ENCODE results near the gene FGD2. TPM values are rescaled to one million over a fixed set of nuclear protein-coding genes. Genes with fewer than 3 reads are reported as not detected.

FGD2 gene
- total and polyA plus RNA-seq, 3 donors from 2014 or later = 5.8 to 16.0 (median 7.0) TPM

DNA sequence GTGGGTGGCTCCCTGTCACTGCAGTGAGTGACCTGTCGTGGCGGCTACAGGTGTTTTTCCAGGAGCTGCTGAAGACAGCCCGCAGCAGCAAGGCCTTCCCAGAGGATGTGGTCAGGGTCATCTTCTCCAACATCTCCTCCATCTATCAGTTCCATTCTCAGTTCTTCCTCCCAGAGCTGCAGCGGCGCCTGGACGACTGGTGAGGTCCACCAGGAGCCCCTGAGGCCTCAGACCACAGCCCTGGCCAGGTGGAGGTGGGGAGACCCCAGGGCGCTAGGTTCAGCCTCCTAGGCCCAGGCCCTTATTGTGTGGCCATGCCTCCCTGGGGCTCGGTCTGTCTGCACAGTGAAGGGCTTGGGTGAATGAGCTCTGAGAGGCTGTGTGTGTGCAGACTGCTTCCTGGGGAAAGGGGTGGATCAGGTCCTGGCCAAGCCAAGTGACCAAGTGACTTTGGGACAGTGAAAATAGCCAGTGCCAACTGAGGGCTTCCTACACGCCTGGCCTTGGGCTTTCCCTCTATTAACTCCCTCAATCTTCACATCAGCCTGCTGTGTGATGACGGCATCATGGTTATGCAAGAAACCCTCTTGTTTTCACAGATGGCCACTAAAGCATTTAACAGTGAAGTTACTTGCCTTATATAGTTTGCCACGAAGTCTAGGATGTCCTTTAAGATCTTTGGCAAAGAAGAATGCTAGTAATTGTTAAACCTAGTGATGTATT lies 6.4 kb downstream of the FGD2 start:
- WGBS, 2 donors = 91 to 93% methylated on average over 10 to 11 of the region's 11 CpGs
- intact Hi-C loops (cut with DNase I; ENCODE audit: low total_unique reads) = no loop called here
- Histone ChIP-seq H3K4me3 (no peak overlapping the region), H3K27me3 (no peaks in the 10 kb centered on the region), H3K36me3 (ENCODE audit: low read depth, missing control alignments) (no peaks in the 10 kb centered on the region), H3K27ac (no peak overlapping the region), H3K4me1 (peaks cover 7% of the 10 kb centered on the region), H3K9me3 (no peaks in the 10 kb centered on the region)
- no peak for DNase-seq
- TF ChIP-seq POLR2A (IDR thresholded peaks at IDR 0.05) = no peak
- TF ChIP-seq, protein P1, sequence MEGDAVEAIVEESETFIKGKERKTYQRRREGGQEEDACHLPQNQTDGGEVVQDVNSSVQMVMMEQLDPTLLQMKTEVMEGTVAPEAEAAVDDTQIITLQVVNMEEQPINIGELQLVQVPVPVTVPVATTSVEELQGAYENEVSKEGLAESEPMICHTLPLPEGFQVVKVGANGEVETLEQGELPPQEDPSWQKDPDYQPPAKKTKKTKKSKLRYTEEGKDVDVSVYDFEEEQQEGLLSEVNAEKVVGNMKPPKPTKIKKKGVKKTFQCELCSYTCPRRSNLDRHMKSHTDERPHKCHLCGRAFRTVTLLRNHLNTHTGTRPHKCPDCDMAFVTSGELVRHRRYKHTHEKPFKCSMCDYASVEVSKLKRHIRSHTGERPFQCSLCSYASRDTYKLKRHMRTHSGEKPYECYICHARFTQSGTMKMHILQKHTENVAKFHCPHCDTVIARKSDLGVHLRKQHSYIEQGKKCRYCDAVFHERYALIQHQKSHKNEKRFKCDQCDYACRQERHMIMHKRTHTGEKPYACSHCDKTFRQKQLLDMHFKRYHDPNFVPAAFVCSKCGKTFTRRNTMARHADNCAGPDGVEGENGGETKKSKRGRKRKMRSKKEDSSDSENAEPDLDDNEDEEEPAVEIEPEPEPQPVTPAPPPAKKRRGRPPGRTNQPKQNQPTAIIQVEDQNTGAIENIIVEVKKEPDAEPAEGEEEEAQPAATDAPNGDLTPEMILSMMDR (IDR thresholded peaks at IDR 0.05) = no peak

- DNase-seq = no peak
Observed at GRCh38 chr6:37013516-37014491, 8.3 kb downstream of the FGD2 start.

GRCh38 chr6:37014667-37015066 lies 9.2 kb downstream of the FGD2 start:
- Histone ChIP-seq H3K9me3 (no peaks in the 10 kb centered on the region), H3K27ac (no peak overlapping the region), H3K4me3 (no peak overlapping the region), H3K27me3 (no peaks in the 10 kb centered on the region), H3K4me1 (peaks cover 24% of the 10 kb centered on the region), H3K36me3 (ENCODE audit: low read depth, missing control alignments) (no peaks in the 10 kb centered on the region)
- WGBS, 2 donors = 91 to 97% methylated on average over 7 to 12 of the region's 12 CpGs
- no peak for DNase-seq
- TF ChIP-seq POLR2A (IDR thresholded peaks at IDR 0.05) = no peak
- TF ChIP-seq, protein P1 (IDR thresholded peaks at IDR 0.05) = no peak
- intact Hi-C loops (cut with DNase I; ENCODE audit: low total_unique reads) = no loop called here

More at GRCh38 chr6:37013516-37014491, 8.3 kb downstream of the FGD2 start:
- intact Hi-C loops (cut with DNase I; ENCODE audit: low total_unique reads) = no loop called here
- Histone ChIP-seq H3K9me3 (no peaks in the 10 kb centered on the region), H3K27ac (no peak overlapping the region), H3K27me3 (no peaks in the 10 kb centered on the region), H3K4me1 (peaks cover 20% of the 10 kb centered on the region), H3K36me3 (ENCODE audit: low read depth, missing control alignments) (no peaks in the 10 kb centered on the region), H3K4me3 (no peak overlapping the region)
- TF ChIP-seq POLR2A (IDR thresholded peaks at IDR 0.05) = no peak
- TF ChIP-seq, protein P1 (IDR thresholded peaks at IDR 0.05) = no peak
- WGBS, 2 donors = 88 to 100% methylated on average over 1 to 21 of the region's 21 CpGs

DNA sequence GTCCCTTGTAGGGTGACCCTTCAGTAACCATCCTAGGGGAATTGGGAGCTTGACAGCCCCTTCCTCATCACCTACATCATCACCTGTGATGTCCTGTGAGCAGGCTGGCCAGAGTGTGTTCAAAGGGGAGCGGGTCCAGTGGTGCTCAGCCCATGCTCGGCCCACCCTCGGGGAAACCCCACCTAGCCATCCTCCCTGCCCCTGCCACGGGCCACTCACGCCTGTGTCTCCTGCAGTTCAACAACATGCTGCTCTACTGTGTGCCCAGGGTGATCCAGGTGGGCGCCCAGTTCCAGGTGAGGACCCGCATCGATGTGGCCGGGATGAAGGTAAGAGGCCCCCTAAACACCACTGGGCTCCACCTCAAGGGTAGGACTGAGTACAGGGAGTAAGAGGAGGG lies 10.1 kb downstream of the FGD2 start:
- intact Hi-C loops (cut with DNase I; ENCODE audit: low total_unique reads) = no loop called here
- no peaks in the 10 kb centered on the region for H3K9me3 ChIP-seq
- H3K4me1 ChIP-seq = peaks cover 24% of the 10 kb centered on the region
- H3K36me3 ChIP-seq (ENCODE audit: low read depth, missing control alignments) = no peaks in the 10 kb centered on the region
- H3K27me3 ChIP-seq = no peaks in the 10 kb centered on the region
- 92% methylated on average over 9 of the region's 9 CpGs; no CpG with 5 or more reads in 1 of the 2 donors for WGBS, 2 donors
- no peak overlapping the region for H3K27ac ChIP-seq
- H3K4me3 ChIP-seq = no peak overlapping the region
- TF ChIP-seq, protein P1 (IDR thresholded peaks at IDR 0.05) = no peak
- no peak for TF ChIP-seq POLR2A (IDR thresholded peaks at IDR 0.05)
- DNase-seq = no peak

All from testis (tissue), 3 donors.